ENCODE measurements around the gene COA3.

COA3 gene

GRCh38 chr17:42821176-42821575, 22.7 kb upstream of the COA3 start:
- no peak for TF ChIP-seq CTCF (IDR thresholded peaks at IDR 0.05; ENCODE audit: insufficient read depth, low read length, poor library complexity, severe bottlenecking)
- no peaks in the 10 kb centered on the region for H3K27me3 ChIP-seq (replicated peaks; ENCODE audit: control insufficient read depth, insufficient read depth, low read length)
- no peak overlapping the region for H3K4me3 ChIP-seq (replicated peaks; ENCODE audit: low read depth, low read length)
- no peak for DNase-seq (ENCODE audit: extremely low read depth, insufficient read length)
- peaks cover 14% of the 10 kb centered on the region for H3K36me3 ChIP-seq (ENCODE audit: control insufficient read depth, insufficient read depth, low read length)

GRCh38 chr17:42819939-42820535, 21.5 kb upstream of the COA3 start:
- TF ChIP-seq CTCF (IDR thresholded peaks at IDR 0.05; ENCODE audit: insufficient read depth, low read length, poor library complexity, severe bottlenecking), result peak; percentile 85
- Histone ChIP-seq H3K27me3 (replicated peaks; ENCODE audit: control insufficient read depth, insufficient read depth, low read length) (no peaks in the 10 kb centered on the region), H3K36me3 (ENCODE audit: control insufficient read depth, insufficient read depth, low read length) (peaks cover 19% of the 10 kb centered on the region), H3K4me3 (replicated peaks; ENCODE audit: low read depth, low read length) (no peak overlapping the region)
- DNase-seq (ENCODE audit: extremely low read depth, insufficient read length), result no peak

- no peaks in the 10 kb centered on the region for H3K27me3 ChIP-seq (replicated peaks; ENCODE audit: control insufficient read depth, insufficient read depth, low read length)
- no peak for TF ChIP-seq CTCF (IDR thresholded peaks at IDR 0.05; ENCODE audit: insufficient read depth, low read length, poor library complexity, severe bottlenecking)
- peaks cover 25% of the 10 kb centered on the region for H3K36me3 ChIP-seq (ENCODE audit: control insufficient read depth, insufficient read depth, low read length)
- DNase-seq (ENCODE audit: extremely low read depth, insufficient read length), result no peak
- H3K4me3 ChIP-seq (replicated peaks; ENCODE audit: low read depth, low read length), result no peak overlapping the region
These were observed 19.9 kb upstream of the COA3 start for GRCh38 chr17:42818379-42818778.

- no peak for TF ChIP-seq CTCF (IDR thresholded peaks at IDR 0.05; ENCODE audit: insufficient read depth, low read length, poor library complexity, severe bottlenecking)
- DNase-seq (ENCODE audit: extremely low read depth, insufficient read length), result no peak
- Histone ChIP-seq H3K36me3 (ENCODE audit: control insufficient read depth, insufficient read depth, low read length) (peaks cover 25% of the 10 kb centered on the region), H3K27me3 (replicated peaks; ENCODE audit: control insufficient read depth, insufficient read depth, low read length) (no peaks in the 10 kb centered on the region), H3K4me3 (replicated peaks; ENCODE audit: low read depth, low read length) (no peak overlapping the region)
These were observed 19.4 kb upstream of the COA3 start for GRCh38 chr17:42817866-42818265.

- H3K36me3 ChIP-seq (ENCODE audit: control insufficient read depth, insufficient read depth, low read length), result peaks cover 25% of the 10 kb centered on the region
- no peak overlapping the region for H3K4me3 ChIP-seq (replicated peaks; ENCODE audit: low read depth, low read length)
- TF ChIP-seq CTCF (IDR thresholded peaks at IDR 0.05; ENCODE audit: insufficient read depth, low read length, poor library complexity, severe bottlenecking), result no peak
- no peaks in the 10 kb centered on the region for H3K27me3 ChIP-seq (replicated peaks; ENCODE audit: control insufficient read depth, insufficient read depth, low read length)
- DNase-seq (ENCODE audit: extremely low read depth, insufficient read length), result no peak
These were observed 16.3 kb upstream of the COA3 start for GRCh38 chr17:42814633-42815399.

All from GM06990 (cell line).